Measurements from ENCODE around the gene USP6NL.

DNA sequence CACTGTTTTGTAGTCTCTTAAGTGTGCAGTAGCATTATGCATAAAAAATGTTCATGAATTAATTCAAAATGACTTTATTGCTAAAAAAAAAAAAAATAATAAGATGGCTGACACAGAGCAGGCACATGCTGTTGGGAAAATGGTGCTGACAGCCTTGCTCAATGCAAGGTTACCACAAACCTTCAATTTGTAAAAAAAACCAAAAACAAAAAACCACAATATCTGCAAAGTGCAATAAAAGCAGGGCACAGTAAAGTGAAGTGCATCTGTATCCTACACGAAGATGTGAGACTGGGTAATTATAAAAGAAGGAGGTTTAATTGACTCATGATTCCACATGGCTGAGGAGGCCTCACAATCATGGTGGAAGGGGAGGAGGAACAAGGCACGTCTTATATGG lies 185.8 kb downstream of the USP6NL start:
- TF ChIP-seq POLR2A (IDR thresholded peaks at IDR 0.05; ENCODE audit: low read depth, low read length) (no peak), POLR2AphosphoS5 (IDR thresholded peaks at IDR 0.05; ENCODE audit: low read depth, low read length) (no peak)

Data from GM12892 (cell line).